RWPE2 (cell line): ENCODE data around the gene DHDDS.

Source experiments
- ATAC-seq: fragments of 200-7000 bp; cut with Tn5 transposase; 3 replicates; pipeline ENCODE4 v1.9.1; 2021; ENCODE audit warnings: low read depth
- DNase-seq: peaks from one replicate; pipeline ENCODE4 v3.0.0-alpha.2; 2020; ENCODE audit warnings: low spot score
- H3K27ac ChIP-seq: fragments of 450-650 bp; 2 replicates; pipeline ENCODE4 v1.5.1; 2017; ENCODE audit warnings: mild to moderate bottlenecking; ENCODE audit not compliant: poor library complexity, severe bottlenecking
- H3K27me3 ChIP-seq: fragments of 250-450 bp; sonication (Bioruptor Pico); 2 replicates; pipeline ENCODE4 v1.5.1; 2021; ENCODE audit warnings: mild to moderate bottlenecking, moderate library complexity; ENCODE audit not compliant: insufficient read depth, poor library complexity, severe bottlenecking
- H3K36me3 ChIP-seq: fragments of 250-450 bp; sonication (Bioruptor Pico); 2 replicates; pipeline ENCODE4 v1.5.1; 2020; ENCODE audit warnings: low read depth, mild to moderate bottlenecking, moderate library complexity
- H3K4me1 ChIP-seq: fragments of 250-450 bp; sonication (Bioruptor Pico); 2 replicates; pipeline ENCODE4 v1.5.1; 2021; ENCODE audit warnings: mild to moderate bottlenecking, moderate library complexity; ENCODE audit not compliant: insufficient read depth, poor library complexity, severe bottlenecking
- H3K4me3 ChIP-seq: fragments of 250-450 bp; sonication (Bioruptor Pico); 2 replicates; pipeline ENCODE4 v1.5.1; 2021; ENCODE audit warnings: mild to moderate bottlenecking, moderate library complexity; ENCODE audit not compliant: severe bottlenecking
- H3K9me3 ChIP-seq: fragments of 250-450 bp; sonication (Bioruptor Pico); 2 replicates; pipeline ENCODE4 v1.5.1; 2021; ENCODE audit warnings: mild to moderate bottlenecking, moderate library complexity; ENCODE audit not compliant: severe bottlenecking
- CTCF ChIP-seq: fragments of 450-650 bp; IDR thresholded peaks from one replicate; pipeline ENCODE4 v1.5.1; 2017; ENCODE audit warnings: mild to moderate bottlenecking, moderate library complexity; ENCODE audit not compliant: poor library complexity, severe bottlenecking

The DHDDS gene

DNA sequence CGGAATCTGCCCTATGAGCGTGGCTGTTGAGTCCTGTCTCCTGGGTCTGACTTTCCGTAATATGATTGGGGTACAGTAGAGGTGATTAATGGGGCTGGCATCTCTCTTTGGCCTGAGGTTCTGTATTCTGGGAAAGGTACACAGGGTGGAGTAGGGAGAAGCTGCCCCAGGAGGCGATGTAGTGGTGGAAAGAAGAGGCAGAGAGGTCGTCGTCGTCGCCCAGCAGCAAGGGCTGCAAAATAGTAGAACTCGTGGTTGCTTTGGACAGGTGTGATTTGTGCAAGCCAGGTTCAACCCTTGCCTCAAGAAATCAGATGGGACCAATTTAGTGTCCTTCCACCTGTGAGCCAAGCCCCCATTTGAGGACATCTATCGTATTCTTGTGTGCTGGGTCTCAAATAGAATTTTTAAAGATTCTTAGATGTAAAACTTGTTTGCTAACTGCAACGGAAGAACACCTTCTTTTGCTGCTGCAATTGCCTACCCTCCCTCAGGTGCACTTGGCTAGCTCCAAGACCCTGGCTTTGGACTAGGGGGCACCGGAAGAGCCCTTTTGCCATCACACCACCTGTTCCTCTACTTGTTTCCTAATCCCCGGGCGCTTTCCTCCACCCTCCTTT is 38.9 kb downstream of the DHDDS start:
- DNase-seq = no peak
- H3K9me3 ChIP-seq = no peaks in the 10 kb centered on the region
- peak; percentile 66 for ATAC-seq
- H3K36me3 ChIP-seq = peaks cover 45% of the 10 kb centered on the region
- no peaks in the 10 kb centered on the region for H3K27me3 ChIP-seq
- no peak overlapping the region for H3K4me3 ChIP-seq
- H3K27ac ChIP-seq = peak overlapping the region; percentile 91
- H3K4me1 ChIP-seq = peaks cover 18% of the 10 kb centered on the region
- peak; percentile 1 for TF ChIP-seq CTCF

- Histone ChIP-seq H3K36me3 (peaks cover 45% of the 10 kb centered on the region), H3K9me3 (no peaks in the 10 kb centered on the region)
Observed at GRCh38 chr1:26471498-26472319, 39.6 kb downstream of the DHDDS start.

GRCh38 chr1:26472320-26472900 is 40.3 kb downstream of the DHDDS start, which contains the start of gene HMGN2:
Gene HMGN2 (plus strand): TSS chr1:26472440. CDS start chr1:26472613, 173 bp downstream.
- peaks cover 18% of the 10 kb centered on the region for H3K4me1 ChIP-seq
- TF ChIP-seq CTCF = no peak
- H3K27ac ChIP-seq = peak within 1 kb of the TSS; percentile 91
- no peaks in the 10 kb centered on the region for H3K27me3 ChIP-seq
- ATAC-seq (peak; percentile 49), DNase-seq (peak; percentile 89)
- peak within 1 kb of the TSS; percentile 85 for H3K4me3 ChIP-seq
- H3K9me3 ChIP-seq = no peaks in the 10 kb centered on the region
- peaks cover 45% of the 10 kb centered on the region for H3K36me3 ChIP-seq

More at GRCh38 chr1:26471498-26472319, 39.6 kb downstream of the DHDDS start:
- peak; percentile 81 for DNase-seq
- Histone ChIP-seq H3K27me3 (no peaks in the 10 kb centered on the region), H3K4me1 (peaks cover 18% of the 10 kb centered on the region), H3K4me3 (peak overlapping the region; percentile 85), H3K27ac (peak overlapping the region; percentile 91)
- ATAC-seq = peak; percentile 50
- TF ChIP-seq CTCF = no peak

DNA sequence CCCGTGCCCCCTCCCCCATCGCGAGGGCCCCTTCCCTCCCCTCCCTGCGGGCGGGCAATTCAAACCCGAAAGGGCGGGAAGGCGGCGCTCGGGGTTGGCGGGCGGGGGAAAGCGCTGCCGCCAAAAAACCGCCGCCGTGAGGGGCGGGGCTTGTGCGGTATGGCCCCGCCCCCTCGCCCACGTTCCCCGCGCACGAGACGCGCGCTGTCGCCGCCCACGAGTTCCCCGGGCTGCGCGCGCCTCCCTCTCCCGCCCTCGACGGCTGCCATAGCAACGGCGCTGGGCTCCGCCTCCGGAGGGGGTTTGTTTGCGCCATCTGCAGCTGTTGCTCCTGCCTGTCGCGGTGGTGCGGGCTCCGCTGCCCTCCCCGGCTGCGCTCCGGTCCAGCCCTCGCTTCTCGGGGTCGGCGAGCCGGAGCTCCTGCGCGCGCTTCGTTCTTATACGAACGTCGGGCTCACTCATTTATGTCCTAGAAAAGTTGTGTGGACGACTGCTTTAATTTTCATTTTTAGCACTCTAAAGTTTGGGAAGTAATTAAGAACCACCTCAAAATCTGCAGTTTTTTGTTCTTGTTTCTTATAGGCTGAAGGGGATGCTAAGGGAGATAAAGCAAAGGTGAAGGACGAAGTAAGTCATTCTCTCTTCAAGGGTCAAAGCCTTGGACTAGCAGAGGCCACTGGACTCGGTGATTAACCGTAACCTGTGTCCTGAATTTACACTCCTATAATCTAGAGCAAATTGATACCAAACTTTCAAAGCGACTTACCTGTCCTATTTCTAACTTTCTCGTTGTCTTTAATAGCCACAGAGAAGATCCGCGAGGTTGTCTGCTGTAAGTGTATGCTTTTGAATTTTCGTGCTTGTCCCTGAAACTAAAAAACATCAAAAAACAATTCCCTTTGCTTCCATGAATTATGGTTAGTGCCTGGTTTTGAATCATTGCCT is 41.1 kb downstream of the DHDDS start:
- DNase-seq (peak; percentile 87), ATAC-seq (peak; percentile 29)
- Histone ChIP-seq H3K4me1 (peaks cover 18% of the 10 kb centered on the region), H3K4me3 (peak overlapping the region; percentile 85), H3K9me3 (no peaks in the 10 kb centered on the region), H3K36me3 (peaks cover 48% of the 10 kb centered on the region), H3K27me3 (no peaks in the 10 kb centered on the region), H3K27ac (peak overlapping the region; percentile 91)
- TF ChIP-seq CTCF = no peak
